CD4-positive, alpha-beta T cell treated with Interleukin-10 for 1 hour (primary cell): Measurements from ENCODE around the gene OLA1.
A peak's percentile ranks its signal among the peaks of the same experiment; 100 is the strongest.

Experiments used
- DNase-seq: peaks from one replicate; pipeline ENCODE4 v3.0.0-alpha.2; 2020

OLA1 gene

GRCh38 chr2:174174741-174175140 is 73.6 kb downstream of the OLA1 start:
- no peak for DNase-seq

GRCh38 chr2:174172802-174173355 is 75.5 kb downstream of the OLA1 start:
- no peak for DNase-seq

- no peak for DNase-seq
Measured at GRCh38 chr2:174171686-174172445, 76.5 kb downstream of the OLA1 start.

- no peak for DNase-seq
Measured at GRCh38 chr2:174169372-174169771, 79.0 kb downstream of the OLA1 start.

DNA sequence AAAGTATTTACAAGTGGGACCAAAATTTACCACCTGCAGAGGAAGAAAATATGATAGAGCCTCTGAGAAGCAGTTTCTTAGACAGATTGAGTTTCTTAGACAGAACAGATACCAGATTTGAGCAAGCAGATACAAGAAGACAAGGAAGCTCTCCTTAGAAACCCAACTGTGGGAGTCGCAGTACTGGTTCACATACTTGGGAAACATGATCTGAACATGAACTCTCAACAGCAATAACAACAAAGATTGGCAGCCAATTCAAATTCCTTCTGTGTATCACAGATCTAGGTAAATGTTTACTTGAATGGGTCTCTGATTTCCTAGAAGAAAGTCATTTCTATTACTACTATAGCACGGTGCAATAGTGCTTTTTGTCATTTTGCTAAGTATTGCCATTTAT is 82.1 kb downstream of the OLA1 start:
- no peak for DNase-seq

- no peak for DNase-seq
Measured at GRCh38 chr2:174161490-174161889, 86.8 kb downstream of the OLA1 start.

- peak; percentile 37 for DNase-seq
Measured at GRCh38 chr2:174158003-174158402, 90.3 kb downstream of the OLA1 start.

DNA sequence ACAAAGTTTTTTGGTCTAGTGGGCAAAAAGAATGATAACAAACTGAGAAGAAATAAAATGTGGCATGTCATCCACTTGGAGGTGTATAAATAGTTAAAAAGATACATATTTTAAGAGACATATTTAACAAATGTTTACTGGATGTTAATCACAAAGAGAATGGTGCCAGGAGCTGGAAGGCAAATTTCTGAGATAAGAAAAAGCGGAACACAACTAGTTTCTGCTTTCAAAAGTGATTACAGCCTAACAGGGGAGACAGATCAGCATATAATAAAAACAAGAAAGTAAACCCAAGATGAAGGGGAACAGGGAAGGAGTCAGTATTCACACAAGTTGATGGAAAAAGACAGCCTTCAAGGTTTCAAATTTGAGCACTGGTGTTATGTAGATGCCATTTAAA is 91.3 kb downstream of the OLA1 start:
- DNase-seq: no peak

- DNase-seq: no peak
Measured at GRCh38 chr2:174153757-174154680, 94.3 kb downstream of the OLA1 start.

- no peak for DNase-seq
Measured at GRCh38 chr2:174149530-174149929, 98.8 kb downstream of the OLA1 start.

- no peak for DNase-seq
Measured at GRCh38 chr2:174148833-174149232, 99.5 kb downstream of the OLA1 start.

DNA sequence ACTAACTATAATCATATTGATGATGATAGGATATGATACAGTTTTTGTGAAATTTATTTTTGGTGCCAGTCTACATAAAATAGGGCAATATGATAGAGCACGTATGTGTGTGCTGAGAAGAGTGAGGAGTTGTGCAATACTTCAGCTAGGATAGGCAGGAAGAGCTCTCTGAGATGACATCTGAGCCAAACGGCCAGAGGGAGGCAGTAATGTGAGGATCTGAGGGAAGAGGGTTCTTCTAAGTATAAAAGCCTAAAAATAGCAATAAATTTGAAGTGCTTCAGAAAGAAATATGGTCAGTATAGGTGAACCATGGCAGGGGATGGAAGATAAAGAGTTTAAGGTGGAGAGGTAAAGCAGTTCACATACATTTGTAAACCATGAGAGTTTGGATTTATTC is 102.5 kb downstream of the OLA1 start:
- DNase-seq: no peak

GRCh38 chr2:174142290-174142689 is 106.0 kb downstream of the OLA1 start:
- DNase-seq: no peak

- peak; percentile 5 for DNase-seq
Measured at GRCh38 chr2:174138161-174138560, 110.2 kb downstream of the OLA1 start.

- DNase-seq: no peak
Measured at GRCh38 chr2:174135981-174136380, 112.4 kb downstream of the OLA1 start.

GRCh38 chr2:174125090-174125489 is 123.2 kb downstream of the OLA1 start:
- no peak for DNase-seq

DNA sequence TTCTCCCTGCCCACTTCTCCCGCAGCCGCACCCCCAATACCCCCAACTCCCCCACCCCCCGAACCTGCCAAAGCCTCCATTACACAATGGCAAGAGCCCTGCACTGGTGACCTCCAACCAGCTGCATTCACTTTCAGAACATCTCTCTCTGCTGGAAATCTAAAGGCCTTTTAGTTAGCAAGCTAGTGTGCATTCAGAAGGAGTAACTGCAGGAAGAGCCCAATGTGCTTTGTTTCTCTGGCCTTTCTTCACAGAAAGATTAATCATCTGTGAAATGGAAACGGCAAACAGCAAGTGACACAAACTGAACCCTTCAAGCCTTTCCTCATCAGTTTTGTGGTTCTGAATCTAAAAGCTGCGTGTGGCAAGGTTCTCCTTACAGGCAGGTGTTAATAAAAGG is 124.2 kb downstream of the OLA1 start:
- DNase-seq: no peak

GRCh38 chr2:174122185-174122584 is 126.1 kb downstream of the OLA1 start:
- no peak for DNase-seq

- no peak for DNase-seq
Measured at GRCh38 chr2:174121612-174122011, 126.7 kb downstream of the OLA1 start.

- DNase-seq: no peak
Measured at GRCh38 chr2:174121175-174121574, 127.2 kb downstream of the OLA1 start.

DNA sequence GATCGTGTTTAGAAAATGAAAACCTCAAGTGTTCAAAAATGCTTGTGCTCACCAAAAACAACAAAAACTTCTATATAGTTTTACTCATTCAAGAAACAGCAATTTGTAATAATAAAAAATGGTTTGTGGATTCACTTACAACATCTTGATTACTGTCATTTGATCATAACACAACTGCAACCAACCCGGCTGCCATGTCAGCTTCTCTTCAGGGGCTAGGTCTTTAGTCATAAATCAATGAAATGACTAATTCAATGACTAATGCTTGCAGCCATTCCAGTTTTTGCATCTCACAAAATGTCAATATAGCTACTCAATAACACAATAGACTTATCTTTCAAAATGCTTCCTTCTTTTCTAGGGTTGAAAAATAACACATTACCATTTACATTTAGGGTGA is 128.0 kb downstream of the OLA1 start:
- no peak for DNase-seq

GRCh38 chr2:174117951-174118930 is 130.1 kb downstream of the OLA1 start:
- DNase-seq: no peak

GRCh38 chr2:174112073-174112472 is 136.3 kb downstream of the OLA1 start:
- no peak for DNase-seq
